Fibroblast of skin of right quadriceps (primary cell): ENCODE measurements around the gene EXD2.
A peak's percentile ranks its signal among the peaks of the same experiment; 100 is the strongest.
"Not testable (repeated sequence)": the region's sequence is repeated elsewhere in the genome, so short reads cannot be mapped to it uniquely, and the experiment has no call there.

Source experiments
- DNase-seq: peaks from one replicate; pipeline ENCODE4 v3.0.0-alpha.2; 2013

Gene EXD2

DNA sequence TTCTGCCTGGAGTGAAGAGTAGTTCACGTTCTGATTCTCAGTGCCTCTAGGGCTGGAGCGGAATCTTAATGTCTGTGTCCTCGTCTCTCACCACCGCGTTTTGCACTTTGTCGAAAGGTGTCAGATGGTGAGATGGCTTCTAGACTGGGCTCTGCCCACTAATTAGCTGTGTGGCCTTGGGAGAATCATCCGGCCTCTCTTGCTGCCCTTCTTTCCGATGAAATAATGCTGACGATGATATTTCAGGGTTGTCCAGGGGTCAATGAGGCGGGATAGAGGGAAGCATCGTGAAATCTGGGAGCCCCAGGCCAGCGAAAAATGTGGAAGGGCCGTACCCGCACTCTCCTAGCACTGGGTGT, 67.8 kb downstream of the EXD2 start:
- DNase-seq = no peak

DNA sequence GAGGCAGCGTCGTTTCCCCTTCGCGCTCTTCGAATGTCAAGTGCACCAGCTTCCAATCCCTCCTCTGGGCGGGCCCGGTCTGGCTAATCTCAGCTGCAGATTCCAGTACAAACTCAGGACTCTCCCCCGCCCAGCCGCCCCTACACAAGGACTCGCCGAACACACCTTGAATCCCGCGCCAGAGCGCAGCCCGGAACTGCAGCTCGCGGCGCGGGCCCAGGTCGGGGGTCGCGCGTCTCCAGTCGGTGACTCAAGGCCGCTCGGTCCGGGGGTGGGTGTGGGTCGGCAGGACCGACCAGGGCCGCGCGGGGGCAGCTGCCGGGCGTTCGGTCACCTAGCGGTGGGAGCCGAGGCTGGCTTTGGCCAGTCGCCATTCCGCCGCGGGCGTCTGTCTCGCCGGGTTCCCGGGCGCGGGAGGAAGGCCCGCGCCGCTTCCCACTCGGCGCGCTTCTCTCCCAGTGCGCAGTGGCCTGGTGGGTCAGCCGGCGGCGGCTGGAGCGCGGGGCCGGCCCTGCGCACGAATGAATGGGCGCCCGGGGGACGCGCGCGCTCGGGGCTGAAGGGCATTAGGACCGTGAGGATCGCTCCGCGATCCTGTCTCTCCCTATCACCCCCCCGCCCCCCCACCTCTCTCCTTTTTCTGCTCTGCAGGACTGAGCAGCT, 68.4 kb downstream of the EXD2 start, which contains the start of gene GALNT16:
Gene GALNT16 (plus strand): TSS at position 632 of the 663 bp plus-strand sequence. CDS start 133 bp downstream, outside the sequence.
- no peak for DNase-seq

DNA sequence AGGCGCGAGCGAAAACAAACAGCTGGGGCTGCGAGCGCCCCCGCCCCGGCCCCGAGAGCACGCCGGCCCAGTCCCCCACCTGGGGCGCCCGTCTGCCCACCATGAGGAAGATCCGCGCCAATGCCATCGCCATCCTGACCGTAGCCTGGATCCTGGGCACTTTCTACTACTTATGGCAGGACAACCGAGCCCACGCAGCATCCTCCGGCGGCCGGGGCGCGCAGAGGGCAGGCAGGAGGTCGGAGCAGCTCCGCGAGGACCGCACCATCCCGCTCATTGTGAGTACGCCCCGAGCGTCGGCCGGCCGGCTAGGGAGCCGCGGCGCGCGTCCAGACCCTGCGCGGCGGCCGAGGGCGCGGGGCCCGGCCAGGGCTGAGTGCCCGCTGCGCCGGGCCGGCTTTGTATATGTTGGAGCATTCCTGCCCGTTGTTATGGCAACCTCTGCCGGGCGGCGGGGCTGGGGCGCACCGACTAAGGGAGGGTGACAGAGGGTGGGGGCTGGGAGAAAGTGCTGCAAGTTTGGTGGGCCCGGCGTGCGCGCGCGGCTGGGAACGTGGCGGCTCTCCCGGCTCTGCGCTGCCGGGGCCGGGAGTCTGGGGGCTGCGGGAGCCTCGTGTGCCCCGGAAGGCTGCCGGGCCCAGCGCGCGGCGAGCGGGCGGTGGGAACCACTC, 69.0 kb downstream of the EXD2 start:
- no peak for DNase-seq

DNA sequence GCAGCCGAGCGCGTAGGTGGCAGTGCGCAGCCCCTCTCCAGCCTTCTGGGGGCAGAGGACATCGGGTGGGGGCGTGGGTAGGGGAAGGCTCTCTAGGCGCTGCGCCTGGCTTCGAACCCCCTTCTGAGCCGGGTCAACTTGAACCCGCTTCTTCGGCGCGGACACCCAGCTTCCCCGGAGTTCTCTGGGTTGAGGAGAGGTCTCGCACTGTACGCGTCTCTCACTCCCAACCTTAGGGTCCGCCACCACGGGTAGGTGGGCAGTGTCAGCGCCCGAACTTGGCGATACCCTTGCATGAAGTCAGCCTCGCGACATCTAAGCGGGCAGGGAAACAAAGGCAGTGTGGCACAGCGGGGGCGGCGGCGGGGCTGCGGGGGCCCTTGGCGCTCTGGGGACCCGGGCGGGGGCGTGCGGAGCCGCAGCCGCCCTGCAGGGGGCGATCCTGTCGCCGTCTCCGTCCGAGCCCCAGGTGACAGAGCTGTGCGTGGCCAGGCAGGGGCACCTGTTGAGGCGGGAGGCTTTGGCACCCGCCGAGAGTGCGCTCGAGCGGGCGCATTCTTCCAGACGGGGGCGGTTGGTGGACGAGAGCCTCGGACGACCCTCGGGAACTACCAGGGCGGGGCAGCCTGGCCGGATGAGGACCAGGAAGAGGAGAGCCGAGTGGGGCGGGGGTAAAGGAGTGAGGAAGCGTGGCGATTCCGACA, 69.7 kb downstream of the EXD2 start:
- DNase-seq = no peak

DNA sequence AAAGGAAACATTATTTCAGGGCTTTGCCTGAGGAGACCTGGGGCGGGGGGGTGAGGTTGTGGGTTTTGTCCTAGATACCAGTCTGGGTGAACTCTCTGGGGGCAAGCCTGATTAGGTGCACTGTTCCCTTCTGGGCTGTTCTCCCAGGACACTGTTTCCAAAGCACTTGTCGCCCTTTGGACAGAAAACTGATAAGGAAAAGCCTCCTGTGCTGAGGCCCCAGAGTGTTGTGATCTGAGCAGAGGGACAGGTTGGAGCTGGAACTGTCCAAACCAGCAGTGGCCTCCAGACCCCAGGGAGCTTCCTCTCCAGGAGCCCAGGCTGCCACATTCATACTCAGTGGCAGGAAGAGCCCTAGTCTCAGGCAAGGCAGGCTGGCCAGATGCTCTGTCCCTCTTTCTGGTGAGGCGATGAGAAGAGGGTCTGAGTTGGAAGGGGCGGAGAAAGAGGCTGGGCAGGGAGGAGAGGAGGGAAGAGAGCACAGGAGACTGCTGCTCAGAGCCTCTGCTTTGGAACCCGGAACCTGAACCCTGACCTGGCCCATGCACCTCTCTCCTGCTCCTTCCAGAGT, 70.5 kb downstream of the EXD2 start:
- no peak for DNase-seq

DNA sequence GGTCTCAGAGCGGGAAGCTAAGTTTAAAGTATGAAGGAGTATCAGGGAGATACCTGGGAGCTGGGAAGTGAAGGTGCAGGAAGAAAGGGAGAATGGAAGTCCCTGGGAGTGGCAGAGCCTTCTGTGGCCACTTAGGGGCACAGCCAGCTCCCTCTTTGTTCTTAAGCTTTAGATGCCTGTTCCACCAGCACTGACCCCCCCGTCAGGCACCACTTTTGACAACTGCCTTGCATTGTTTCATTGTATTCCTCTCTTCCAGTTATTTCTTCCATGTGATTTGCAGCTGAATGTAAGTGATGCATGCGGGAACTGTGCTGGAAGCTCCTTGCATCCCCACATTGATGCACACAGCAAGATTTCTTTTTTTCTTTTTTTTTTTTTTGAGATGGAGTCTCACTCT, 71.2 kb downstream of the EXD2 start:
- DNase-seq = no peak

DNA sequence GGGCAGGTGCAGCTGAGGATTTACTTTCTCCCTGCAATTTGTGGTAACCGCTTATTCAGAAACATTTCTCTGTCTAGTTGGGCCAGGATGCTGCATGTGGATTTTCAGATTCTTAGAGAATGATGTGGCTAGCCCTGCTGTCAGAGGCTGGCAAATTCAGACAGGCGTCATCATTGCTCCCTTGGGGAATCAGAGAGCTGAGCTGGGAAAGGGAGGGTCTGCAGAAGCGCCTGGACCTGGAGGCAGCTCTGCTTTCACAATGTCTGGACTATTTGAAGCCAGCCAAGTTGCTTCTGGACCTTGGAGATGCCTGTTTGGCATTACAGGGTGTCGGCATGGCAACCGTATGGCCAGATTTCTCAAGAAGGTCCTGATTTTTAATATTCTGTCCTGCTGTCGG, 72.1 kb downstream of the EXD2 start:
- peak; percentile 98 for DNase-seq

DNA sequence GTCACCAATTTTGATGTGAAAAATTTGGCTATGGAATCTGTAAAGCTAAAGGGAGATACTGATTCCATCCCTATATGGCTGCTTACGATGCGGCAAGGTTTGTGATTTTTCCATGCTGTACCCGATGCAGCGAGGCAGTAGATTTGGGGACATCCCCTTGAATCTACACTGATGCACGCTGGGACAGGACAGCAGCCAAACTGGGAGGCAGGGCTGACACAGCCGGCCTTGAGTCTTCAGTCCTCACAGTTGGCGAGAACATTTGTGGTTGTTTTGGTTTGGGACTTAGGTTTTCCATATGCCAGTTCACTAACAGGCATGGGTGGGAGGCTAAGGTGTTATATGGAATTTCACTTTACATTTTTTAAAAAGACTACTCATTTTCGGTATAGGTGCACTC, 72.5 kb downstream of the EXD2 start:
- DNase-seq = no peak

DNA sequence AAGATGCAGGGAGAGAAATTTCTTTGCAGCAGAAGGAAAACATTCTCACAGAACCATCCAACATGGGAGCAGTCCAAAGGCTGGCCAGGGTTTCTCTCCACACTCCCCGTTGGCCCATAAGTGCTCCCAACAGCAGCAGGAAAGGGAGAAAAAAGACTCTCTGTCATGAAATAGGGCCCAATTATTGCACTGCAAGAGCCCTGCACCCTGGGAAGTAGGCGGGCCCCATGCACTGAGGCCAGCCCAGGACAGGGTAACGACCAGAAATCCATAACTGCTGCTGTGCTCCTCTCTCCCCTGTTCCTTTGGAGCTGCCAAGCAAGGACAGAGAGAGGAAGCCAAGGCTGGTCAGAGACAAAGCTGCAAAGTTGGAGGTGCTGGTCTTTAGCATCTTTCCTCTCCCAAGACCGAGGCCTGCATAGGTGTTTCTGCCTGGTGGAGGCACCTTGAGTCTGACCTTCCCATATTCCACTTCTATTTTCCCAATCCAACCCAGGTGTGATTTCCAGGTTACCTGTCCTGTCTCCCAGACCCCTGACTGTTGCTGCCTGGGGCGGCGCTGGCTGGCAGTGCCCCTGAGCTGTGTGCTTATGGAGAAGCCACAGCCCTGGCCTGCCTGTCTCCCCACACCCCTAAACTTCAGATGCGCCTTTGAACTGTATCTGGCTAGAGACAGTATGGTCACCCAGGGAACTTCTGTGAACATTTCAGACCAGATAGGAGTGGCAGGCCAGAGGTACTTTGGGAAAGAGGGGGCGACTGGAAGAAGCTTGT, 75.5 kb downstream of the EXD2 start:
- no peak for DNase-seq

DNA sequence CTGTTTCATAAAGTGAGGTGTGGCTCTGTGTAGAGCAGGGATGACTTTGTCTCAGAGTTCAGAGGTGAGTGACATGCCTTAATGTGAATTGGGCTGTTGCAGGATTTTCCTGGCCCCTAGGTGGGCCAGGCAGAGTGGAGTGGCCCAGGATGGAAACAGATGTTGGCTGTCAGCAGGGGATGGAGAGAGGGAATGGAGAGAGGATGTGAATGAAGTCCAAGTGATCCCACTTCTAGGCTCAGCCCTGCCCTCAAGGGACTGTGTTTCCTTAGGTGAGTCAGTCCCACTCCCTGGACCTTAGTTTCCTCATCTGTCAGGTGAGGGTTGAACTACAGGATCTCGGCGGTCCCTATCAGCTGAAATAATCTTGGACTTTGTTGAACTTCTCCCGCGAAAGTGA, 76.2 kb downstream of the EXD2 start:
- no peak for DNase-seq

DNA sequence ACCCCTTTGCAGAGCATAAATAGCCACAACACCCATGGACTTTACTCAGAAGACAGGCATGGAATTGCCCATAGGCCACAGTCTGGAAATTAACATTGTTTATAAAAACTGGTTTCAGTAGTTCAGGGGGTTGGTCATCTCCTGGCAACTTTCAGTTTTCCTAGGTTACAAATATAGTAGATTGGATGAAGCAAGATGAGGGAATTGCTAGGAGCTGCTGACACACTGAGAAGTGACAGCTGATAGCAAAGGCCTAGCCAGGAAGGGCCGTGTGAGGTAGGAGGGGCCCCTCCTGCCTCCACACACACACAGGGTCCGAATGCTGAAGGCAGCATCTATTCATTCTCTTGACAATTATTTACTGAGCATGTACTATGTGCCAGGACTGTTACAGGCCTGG, 76.9 kb downstream of the EXD2 start:
- no peak for DNase-seq

DNA sequence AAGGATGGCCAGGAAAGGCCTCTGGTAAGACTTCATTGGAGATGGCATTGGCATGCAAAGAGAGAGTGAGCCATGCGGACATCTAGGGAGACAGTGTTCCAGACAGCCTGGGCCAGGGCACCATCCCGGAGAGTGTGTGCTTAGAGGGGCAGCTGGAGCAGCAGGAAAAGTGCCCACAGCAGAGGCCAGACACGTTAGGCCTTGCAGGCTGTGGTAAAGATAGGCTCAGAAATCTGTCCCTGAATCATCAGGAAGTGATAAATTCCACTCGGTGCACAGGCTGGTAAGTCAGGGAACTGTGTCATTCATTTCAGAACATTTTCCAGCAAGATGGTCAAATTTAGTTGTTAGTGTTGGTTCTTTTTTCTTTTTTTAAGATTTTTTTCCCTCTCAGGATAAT, 77.5 kb downstream of the EXD2 start:
- peak; percentile 56 for DNase-seq

DNA sequence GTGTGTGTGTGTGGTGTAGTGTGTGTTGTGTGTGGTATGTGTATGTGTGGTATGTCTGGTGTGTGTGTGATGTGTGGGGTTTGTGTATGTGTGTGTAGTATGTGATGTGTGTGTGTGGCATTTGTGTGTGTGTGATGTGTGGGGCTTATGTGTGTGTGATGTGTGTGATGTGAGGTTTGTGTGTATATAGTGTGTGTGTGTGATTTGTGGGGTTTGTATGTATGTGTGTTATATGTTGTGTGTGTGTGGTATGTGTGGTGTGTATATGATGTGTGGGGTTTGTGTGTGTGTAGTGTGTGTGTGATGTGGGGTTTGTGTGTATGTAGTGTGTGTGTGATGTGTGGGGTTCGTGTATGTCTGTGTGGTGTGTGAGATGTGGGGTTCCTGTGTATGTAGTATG, 78.1 kb downstream of the EXD2 start:
- no peak for DNase-seq

DNA sequence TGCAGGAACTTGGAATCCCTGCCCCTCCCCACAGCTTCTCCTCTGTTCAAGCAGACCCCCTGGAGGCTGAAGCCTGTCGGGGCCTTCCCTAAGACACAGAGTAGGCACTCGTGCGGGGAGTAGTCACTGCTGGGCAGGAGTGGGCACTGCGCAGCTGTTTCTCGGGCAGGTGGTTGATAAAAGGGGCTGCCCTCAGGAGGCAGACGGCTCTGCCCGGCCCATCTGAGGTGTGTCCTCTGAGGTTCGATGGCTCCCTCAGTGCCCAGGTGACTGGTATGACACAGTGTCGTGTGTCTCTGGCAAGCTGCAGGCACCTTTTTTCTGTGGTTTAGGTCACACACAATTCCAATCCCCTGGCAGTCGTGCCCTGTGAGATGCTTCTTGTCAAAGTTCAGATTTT, 78.8 kb downstream of the EXD2 start:
- DNase-seq = no peak

DNA sequence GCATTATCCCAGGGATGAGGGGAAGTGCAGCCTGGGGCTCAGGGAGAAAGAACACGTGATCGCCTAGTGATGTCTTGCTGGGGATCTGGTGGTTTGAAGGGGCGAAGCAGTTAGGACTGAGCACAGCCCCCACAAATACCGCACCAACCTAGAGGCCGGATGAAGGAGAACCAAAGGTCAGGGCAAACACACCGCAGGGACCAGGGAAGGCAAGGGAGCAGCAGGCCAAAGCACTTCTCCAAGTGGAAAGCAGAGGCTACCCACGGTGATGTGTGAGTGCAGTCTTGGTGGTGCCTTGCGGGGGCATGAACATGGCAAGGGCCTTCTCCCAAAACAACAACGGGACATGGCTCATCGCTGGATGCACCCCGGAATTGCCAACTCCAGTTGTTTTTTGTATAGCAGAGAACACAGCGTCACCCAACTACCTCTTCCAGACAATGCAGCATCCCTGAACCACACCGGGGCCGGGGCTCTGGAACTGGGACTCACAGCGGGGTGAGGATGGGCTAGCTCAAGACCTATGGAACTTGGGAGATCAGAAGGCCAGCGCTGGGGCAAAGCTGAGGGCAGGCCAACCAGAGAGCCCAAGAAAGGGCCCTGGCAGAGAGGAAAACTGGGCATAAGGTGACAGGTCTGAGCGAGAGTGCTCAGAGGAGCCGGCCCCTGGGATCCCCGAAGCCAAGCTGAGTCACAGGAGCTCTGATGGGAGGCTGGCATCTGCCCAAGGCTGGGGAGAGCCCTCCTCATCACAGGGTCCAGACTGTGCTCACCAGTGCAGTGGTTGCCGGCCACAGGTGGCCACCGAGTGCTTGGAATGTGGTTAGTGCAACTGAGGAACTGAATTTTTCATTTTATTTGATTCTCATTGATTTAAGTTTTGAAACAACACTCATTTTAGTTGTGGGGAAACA, 79.8 kb downstream of the EXD2 start:
- DNase-seq = peak; percentile 34

DNA sequence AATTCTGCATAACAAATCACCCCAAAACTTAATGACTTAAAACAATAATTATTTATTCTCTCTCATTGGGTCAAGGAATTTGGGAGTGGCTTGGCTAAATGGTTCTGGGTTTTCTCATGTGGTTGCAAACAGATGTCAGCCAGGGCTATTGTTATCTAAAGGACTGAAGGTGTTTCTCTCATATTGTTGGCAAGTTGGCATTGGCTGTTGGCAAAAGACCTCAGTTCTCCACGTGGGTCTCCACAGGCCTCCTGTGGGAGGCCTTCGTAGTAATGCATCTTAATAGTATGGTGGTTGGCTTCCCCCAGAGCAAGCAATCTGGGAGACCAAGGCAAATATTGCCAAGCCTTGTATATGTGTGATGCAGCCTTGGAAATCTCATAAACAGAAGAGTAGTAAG, 83.0 kb downstream of the EXD2 start:
- DNase-seq = no peak

DNA sequence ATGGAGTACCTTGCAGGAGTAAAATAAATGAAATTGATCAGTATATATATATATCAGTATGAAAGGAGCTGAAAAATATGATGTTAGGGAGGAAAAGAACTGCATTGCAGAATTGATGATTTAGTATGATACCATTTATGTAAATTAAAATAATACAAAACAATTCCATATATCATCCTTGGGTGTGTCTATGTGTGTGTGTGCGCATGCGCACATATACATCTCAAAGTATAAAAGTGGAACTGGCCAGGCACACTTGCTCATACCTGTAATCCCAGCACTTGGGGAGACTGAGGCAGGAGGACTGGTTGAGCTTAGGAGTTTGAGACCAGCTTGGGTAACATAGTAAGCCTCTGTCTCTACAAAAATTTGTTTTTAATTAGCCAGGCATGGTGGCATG, 84.0 kb downstream of the EXD2 start:
- no peak for DNase-seq

DNA sequence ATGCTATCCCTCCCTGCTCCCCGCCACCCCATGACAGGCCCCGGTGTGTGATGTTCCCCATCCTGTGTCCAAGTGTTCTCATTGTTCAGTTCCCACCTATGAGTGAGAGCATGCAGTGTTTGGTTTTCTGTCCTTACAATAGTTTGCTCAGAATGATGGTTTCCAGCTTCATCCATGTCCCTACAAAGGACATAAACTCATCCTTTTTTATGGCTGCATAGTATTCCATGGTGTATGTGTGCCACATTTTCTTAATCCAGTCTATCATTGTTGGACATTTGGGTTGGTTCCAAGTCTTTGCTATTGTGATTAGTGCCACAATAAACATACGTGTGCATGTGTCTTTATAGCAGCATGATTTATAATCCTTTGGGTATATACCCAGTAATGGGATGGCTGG, 86.1 kb downstream of the EXD2 start:
- not testable (repeated sequence) for DNase-seq

DNA sequence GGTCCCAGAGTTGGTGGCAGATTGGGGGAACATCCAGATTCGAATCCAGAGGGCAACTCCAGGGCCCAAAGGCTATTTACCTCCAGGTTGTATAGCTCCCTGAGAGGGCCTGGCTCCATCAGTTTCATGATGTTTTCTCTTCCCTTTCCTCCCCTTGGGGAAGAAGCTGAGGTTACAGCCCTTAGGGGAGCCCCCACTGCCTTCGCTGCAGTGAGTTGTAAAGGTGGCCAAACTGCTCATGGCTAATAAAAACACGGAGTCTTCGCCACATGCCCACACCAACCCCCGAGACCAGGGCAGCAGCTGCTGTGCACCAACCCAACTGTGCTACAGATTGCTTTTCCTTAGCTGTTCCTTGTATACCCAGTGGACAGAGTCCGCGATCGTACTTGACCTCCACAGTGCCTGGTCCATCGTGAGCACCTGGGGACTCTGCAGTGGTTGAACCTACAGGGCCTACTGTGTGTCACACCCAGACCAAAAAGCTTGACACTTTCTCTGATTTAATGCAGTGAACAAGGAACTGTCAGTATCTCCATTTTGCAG, 89.5 kb downstream of the EXD2 start:
- no peak for DNase-seq

DNA sequence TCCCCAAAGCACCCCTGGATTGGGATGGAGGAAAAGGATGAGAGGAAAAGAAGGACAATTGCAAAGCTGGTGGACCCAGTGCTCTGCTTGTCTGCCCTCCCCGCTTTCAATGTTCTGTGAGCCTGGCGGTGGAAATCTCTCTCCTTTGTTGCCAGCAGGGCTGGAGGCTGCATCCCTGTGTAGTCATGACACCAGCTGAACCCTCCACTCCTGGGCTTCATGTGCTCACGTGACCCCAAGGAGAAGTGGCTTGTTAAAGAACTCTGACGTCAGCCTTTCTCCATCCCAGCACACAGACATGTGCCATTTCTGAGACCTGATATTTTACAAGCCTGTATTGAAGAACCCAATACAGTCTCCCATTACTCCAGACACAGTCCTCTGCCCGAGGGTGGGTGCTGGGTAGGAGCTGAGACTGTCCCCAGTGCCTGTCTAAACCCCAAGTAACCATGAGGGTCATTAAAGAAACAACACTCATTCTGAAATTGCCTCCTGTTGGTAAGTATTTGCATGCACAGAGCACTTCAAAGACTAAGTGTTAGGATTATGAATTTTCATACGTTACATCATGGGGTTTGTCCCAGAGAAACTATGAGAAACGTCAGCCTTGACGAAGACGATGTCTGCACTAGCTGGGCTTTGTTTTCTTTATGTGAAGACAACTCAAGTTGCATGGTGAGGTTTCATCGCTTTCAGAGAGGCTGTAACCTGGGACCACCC, 90.3 kb downstream of the EXD2 start:
- DNase-seq = no peak

DNA sequence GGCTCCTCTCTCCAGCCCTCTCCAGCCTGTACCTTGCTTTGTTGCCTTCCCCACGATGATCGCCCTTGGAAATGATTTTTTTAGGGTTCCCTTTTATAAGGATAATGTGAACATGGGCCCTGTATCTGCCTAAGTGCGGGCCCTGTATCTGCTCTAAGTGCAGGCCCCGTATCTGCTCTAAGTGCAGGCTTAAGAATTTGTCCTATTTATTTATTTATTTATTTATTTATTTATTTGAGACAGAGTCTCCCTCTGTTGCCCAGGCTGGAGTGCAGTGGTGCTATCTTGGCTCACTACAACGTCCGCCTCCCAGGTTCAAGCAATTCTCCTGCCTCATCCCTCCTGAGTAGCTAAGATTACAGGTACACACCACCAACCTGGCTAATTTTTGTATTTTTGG, 91.2 kb downstream of the EXD2 start:
- no peak for DNase-seq
